Astrocyte of the spinal cord (primary cell): ENCODE measurements around the gene ABHD5.
"Not testable (repeated sequence)": the region's sequence is repeated elsewhere in the genome, so short reads cannot be mapped to it uniquely, and the experiment has no call there.

Experiments used
- DNase-seq: peaks from one replicate; pipeline ENCODE4 v3.0.0; 2011; ENCODE audit warnings: low read depth, low spot score
- H3K4me3 ChIP-seq: 2 replicates; pipeline ENCODE4 v1.5.1; 2011; ENCODE audit warnings: low read depth, mild to moderate bottlenecking, low read length, moderate library complexity
- CTCF ChIP-seq: IDR thresholded peaks from 2 replicates; pipeline ENCODE4 v1.5.1; 2012; ENCODE audit warnings: low read depth, mild to moderate bottlenecking, low read length, inconsistent platforms
- in situ Hi-C: cut with HindIII; loops from 2 replicates; pipeline ENCODE4 v1.10.0; 2017; ENCODE audit warnings: low sequenced_read_pairs

The ABHD5 gene

GRCh38 chr3:43650345-43650744 lies 40.4 kb upstream of the ABHD5 start:
- in situ Hi-C loops, result no loop called here
- TF ChIP-seq CTCF, result no peak
- H3K4me3 ChIP-seq, result no peak overlapping the region
- no peak for DNase-seq

GRCh38 chr3:43656390-43656789 lies 34.3 kb upstream of the ABHD5 start:
- in situ Hi-C loops, H3K4me3 ChIP-seq, DNase-seq: not testable (repeated sequence)

GRCh38 chr3:43659250-43659880 lies 31.4 kb upstream of the ABHD5 start:
- no peak for TF ChIP-seq CTCF
- in situ Hi-C loops, result no loop called here
- H3K4me3 ChIP-seq, result no peak overlapping the region
- no peak for DNase-seq

GRCh38 chr3:43661376-43661775 lies 29.4 kb upstream of the ABHD5 start:
- H3K4me3 ChIP-seq, in situ Hi-C loops: not testable (repeated sequence)

GRCh38 chr3:43665011-43665410 lies 25.7 kb upstream of the ABHD5 start:
- H3K4me3 ChIP-seq, in situ Hi-C loops, DNase-seq: not testable (repeated sequence)

More at GRCh38 chr3:43661376-43661775, 29.4 kb upstream of the ABHD5 start:
- not testable (repeated sequence) for DNase-seq

- no peak overlapping the region for H3K4me3 ChIP-seq
- no peak for DNase-seq
- no peak for TF ChIP-seq CTCF
- in situ Hi-C loops, result no loop called here
These were observed 19.9 kb upstream of the ABHD5 start for GRCh38 chr3:43670635-43671522.

- H3K4me3 ChIP-seq, result no peak overlapping the region
- in situ Hi-C loops, result no loop called here
- DNase-seq, result no peak
- no peak for TF ChIP-seq CTCF
These were observed 16.2 kb upstream of the ABHD5 start for GRCh38 chr3:43674345-43675085.

- H3K4me3 ChIP-seq, result no peak overlapping the region
- no peak for DNase-seq
- TF ChIP-seq CTCF, result no peak
- in situ Hi-C loops, result no loop called here
These were observed 15.1 kb upstream of the ABHD5 start for GRCh38 chr3:43675593-43675992.
